ENCODE data around the gene BTNL2. TPM values are rescaled to one million over a fixed set of nuclear protein-coding genes. Genes with fewer than 3 reads are reported as not detected.
"Not testable (repeated sequence)": the region's sequence is repeated elsewhere in the genome, so short reads cannot be mapped to it uniquely, and the experiment has no call there.

Gene BTNL2
- total RNA-seq, 3 donors from 2014 or later (not counting 1 experiment from before 2014, with no cell fraction given) = not detected

DNA sequence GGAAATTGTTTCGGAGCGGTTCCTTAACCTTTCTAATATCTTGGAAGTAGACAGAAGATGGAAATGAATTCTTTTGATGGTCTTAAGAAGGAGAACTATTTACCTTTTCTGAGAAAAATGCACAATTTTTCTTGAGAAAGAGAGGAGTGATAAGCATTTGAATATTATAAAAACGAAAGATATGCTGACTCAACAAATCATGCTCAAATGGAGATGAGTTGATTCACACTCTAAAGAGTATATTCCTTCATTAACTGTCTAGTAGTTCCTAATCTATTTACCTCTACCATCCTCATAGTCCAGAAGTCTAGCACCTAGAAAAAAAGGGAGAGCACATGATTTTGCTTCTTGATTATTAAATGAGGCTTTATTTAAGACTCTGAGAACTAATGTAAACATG is 39.3 kb downstream of the BTNL2 start:
- DNase-seq (no peak), ATAC-seq (no peak)
- Histone ChIP-seq H3K27me3 (ENCODE audit: control insufficient read depth, insufficient read depth, low read length) (peaks cover 5% of the 10 kb centered on the region), H3K27ac (ENCODE audit: low read length) (no peak overlapping the region), H3K4me1 (ENCODE audit: control insufficient read depth, insufficient read depth, low read length) (no peaks in the 10 kb centered on the region), H3K36me3 (ENCODE audit: control insufficient read depth, insufficient read depth, low read length) (no peaks in the 10 kb centered on the region), H3K4me3 (ENCODE audit: low read length) (no peak overlapping the region), H3K9me3 (ENCODE audit: control insufficient read depth, insufficient read depth, low read length) (no peaks in the 10 kb centered on the region)
- no CpG with 5 or more reads among the region's 3 CpGs for WGBS (ENCODE audit: insufficient coverage)
- Mint-ChIP-seq H3K4me3 (no peak overlapping the region), H3K27ac (no peak overlapping the region), H3K4me1 (no peaks in the 10 kb centered on the region), H3K27me3 (ENCODE audit: low read depth in 2 of 2) (peaks cover 15 to 20% of the 10 kb centered on the region in 2 donors), H3K36me3 (no peaks in the 10 kb centered on the region), H3K9me3 (no peaks in the 10 kb centered on the region)
- intact Hi-C loops (cut with micrococcal nuclease) = no loop called here
- TF ChIP-seq, protein P1, sequence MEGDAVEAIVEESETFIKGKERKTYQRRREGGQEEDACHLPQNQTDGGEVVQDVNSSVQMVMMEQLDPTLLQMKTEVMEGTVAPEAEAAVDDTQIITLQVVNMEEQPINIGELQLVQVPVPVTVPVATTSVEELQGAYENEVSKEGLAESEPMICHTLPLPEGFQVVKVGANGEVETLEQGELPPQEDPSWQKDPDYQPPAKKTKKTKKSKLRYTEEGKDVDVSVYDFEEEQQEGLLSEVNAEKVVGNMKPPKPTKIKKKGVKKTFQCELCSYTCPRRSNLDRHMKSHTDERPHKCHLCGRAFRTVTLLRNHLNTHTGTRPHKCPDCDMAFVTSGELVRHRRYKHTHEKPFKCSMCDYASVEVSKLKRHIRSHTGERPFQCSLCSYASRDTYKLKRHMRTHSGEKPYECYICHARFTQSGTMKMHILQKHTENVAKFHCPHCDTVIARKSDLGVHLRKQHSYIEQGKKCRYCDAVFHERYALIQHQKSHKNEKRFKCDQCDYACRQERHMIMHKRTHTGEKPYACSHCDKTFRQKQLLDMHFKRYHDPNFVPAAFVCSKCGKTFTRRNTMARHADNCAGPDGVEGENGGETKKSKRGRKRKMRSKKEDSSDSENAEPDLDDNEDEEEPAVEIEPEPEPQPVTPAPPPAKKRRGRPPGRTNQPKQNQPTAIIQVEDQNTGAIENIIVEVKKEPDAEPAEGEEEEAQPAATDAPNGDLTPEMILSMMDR (IDR thresholded peaks at IDR 0.05) = no peak

DNA sequence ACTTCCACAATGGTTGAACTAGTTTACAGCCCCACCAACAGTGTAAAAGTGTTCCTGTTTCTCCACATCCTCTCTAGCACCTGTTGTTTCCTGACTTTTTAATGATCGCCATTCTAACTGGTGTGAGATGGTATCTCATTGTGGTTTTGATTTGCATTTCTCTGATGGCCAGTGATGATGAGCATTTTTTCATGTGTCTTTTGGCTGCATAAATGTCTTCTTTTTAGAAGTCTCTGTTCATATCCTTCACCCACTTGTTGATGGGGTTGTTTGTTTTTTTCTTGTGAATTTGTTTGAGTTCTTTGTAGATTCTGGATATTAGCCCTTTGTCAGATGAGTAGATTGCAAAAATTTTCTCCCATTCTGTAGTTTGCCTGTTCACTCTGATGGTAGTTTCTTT is 47.8 kb downstream of the BTNL2 start:
- H3K27me3 ChIP-seq (ENCODE audit: control insufficient read depth, insufficient read depth, low read length); ATAC-seq; H3K4me3 Mint-ChIP-seq; H3K36me3 ChIP-seq (ENCODE audit: control insufficient read depth, insufficient read depth, low read length); H3K27me3 Mint-ChIP-seq (ENCODE audit: low read depth in 2 of 2); H3K4me1 Mint-ChIP-seq; H3K4me1 ChIP-seq (ENCODE audit: control insufficient read depth, insufficient read depth, low read length); H3K27ac Mint-ChIP-seq; DNase-seq; H3K36me3 Mint-ChIP-seq; intact Hi-C loops (cut with micrococcal nuclease); H3K27ac ChIP-seq (ENCODE audit: low read length); H3K4me3 ChIP-seq (ENCODE audit: low read length); H3K9me3 ChIP-seq (ENCODE audit: control insufficient read depth, insufficient read depth, low read length); H3K9me3 Mint-ChIP-seq: not testable (repeated sequence)
- no CpG with 5 or more reads among the region's 1 CpG for WGBS (ENCODE audit: insufficient coverage)

DNA sequence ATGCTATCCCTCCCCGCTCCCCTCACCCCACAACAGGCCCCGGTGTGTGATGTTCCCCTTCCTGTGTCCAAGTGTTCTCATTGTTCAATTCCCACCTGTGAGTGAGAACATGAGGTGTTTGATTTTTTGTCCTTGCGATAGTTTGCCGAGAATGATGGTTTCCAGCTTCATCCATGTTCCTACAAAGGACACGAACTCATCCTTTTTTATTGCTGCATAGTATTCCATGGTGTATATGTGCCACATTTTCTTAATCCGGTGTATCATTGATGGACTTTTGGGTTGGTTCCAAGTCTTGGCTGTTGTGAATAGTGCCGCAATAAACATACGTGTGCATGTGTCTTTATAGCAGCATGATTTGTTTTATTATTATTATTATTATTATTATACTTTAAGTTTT is 48.4 kb downstream of the BTNL2 start:
- DNase-seq; H3K36me3 ChIP-seq (ENCODE audit: control insufficient read depth, insufficient read depth, low read length); H3K9me3 Mint-ChIP-seq; H3K27me3 ChIP-seq (ENCODE audit: control insufficient read depth, insufficient read depth, low read length); H3K27ac Mint-ChIP-seq; H3K27ac ChIP-seq (ENCODE audit: low read length); H3K36me3 Mint-ChIP-seq; intact Hi-C loops (cut with micrococcal nuclease); H3K4me3 Mint-ChIP-seq; H3K4me1 ChIP-seq (ENCODE audit: control insufficient read depth, insufficient read depth, low read length); H3K9me3 ChIP-seq (ENCODE audit: control insufficient read depth, insufficient read depth, low read length); H3K4me1 Mint-ChIP-seq; H3K4me3 ChIP-seq (ENCODE audit: low read length); ATAC-seq: not testable (repeated sequence)
- WGBS (ENCODE audit: insufficient coverage) = 98% methylated on average over 4 of the region's 8 CpGs
- H3K27me3 Mint-ChIP-seq (ENCODE audit: low read depth in 2 of 2) = peaks cover 3 to 11% of the 10 kb centered on the region in 2 donors

DNA sequence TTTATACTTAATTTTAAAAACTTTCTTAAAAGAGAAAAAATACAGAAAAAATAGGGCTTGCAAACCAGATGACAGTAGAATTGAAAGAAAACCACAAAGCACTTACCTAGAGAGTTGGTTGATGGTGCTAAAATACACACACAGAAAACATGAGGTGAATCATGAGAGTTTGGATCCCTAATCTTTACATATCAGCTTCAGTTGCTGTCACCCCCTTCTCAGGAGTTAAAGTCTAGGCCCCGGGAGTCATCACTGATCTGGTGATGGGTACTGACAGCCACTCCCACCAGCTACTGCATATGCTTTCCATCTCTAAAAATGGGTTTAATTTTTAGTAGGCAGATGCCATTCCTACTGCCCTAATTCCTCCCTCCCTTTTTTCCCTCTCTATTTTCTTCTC is 52.0 kb downstream of the BTNL2 start:
- Histone ChIP-seq H3K27ac (ENCODE audit: low read length) (no peak overlapping the region), H3K27me3 (ENCODE audit: control insufficient read depth, insufficient read depth, low read length) (peaks cover 5% of the 10 kb centered on the region), H3K4me1 (ENCODE audit: control insufficient read depth, insufficient read depth, low read length) (no peaks in the 10 kb centered on the region), H3K9me3 (ENCODE audit: control insufficient read depth, insufficient read depth, low read length) (no peaks in the 10 kb centered on the region), H3K36me3 (ENCODE audit: control insufficient read depth, insufficient read depth, low read length) (no peaks in the 10 kb centered on the region), H3K4me3 (ENCODE audit: low read length) (no peak overlapping the region)
- WGBS (ENCODE audit: insufficient coverage) = 50% methylated on average over 1 of the region's 1 CpG
- DNase-seq (no peak), ATAC-seq (no peak)
- H3K4me1 Mint-ChIP-seq = no peaks in the 10 kb centered on the region
- H3K27ac Mint-ChIP-seq = no peak overlapping the region
- no peak overlapping the region for H3K4me3 Mint-ChIP-seq
- no peaks in the 10 kb centered on the region for H3K9me3 Mint-ChIP-seq
- peaks cover 6 to 40% of the 10 kb centered on the region in 2 donors for H3K27me3 Mint-ChIP-seq (ENCODE audit: low read depth in 2 of 2)
- no peaks in the 10 kb centered on the region for H3K36me3 Mint-ChIP-seq
- intact Hi-C loops (cut with micrococcal nuclease) = no loop called here
- TF ChIP-seq, protein P1 (IDR thresholded peaks at IDR 0.05) = no peak

DNA sequence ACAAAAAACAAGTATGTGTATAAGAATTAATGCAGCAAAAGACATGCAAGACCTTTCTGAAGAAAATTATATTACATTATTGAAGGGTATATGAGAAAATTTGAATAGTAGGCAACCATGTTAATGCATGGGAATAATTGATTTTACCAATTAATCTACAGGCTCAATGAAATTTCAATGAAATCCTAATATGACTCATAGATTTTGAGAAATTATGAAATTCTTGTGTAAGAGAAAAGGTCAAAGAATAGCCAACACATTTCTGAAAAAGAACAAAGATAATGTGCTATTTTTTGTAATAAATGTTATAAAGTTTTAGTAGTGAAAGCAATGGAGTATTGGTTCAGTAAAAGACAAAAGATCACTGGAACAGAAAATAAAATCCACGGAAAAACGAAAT is 53.6 kb downstream of the BTNL2 start:
- H3K27me3 Mint-ChIP-seq (ENCODE audit: low read depth in 2 of 2) = peaks cover 13 to 50% of the 10 kb centered on the region in 2 donors
- Histone ChIP-seq H3K4me3 (ENCODE audit: low read length) (no peak overlapping the region), H3K27me3 (ENCODE audit: control insufficient read depth, insufficient read depth, low read length) (peaks cover 5% of the 10 kb centered on the region), H3K9me3 (ENCODE audit: control insufficient read depth, insufficient read depth, low read length) (no peaks in the 10 kb centered on the region), H3K27ac (ENCODE audit: low read length) (no peak overlapping the region), H3K4me1 (ENCODE audit: control insufficient read depth, insufficient read depth, low read length) (no peaks in the 10 kb centered on the region), H3K36me3 (ENCODE audit: control insufficient read depth, insufficient read depth, low read length) (no peaks in the 10 kb centered on the region)
- no peaks in the 10 kb centered on the region for H3K36me3 Mint-ChIP-seq
- no peak for ATAC-seq
- intact Hi-C loops (cut with micrococcal nuclease) = no loop called here
- no peaks in the 10 kb centered on the region for H3K9me3 Mint-ChIP-seq
- H3K27ac Mint-ChIP-seq = no peak overlapping the region
- TF ChIP-seq, protein P1 (IDR thresholded peaks at IDR 0.05) = no peak
- no peak overlapping the region for H3K4me3 Mint-ChIP-seq
- no peak for DNase-seq
- H3K4me1 Mint-ChIP-seq = no peaks in the 10 kb centered on the region
- WGBS (ENCODE audit: insufficient coverage) = 85% methylated on average over 2 of the region's 2 CpGs

All from natural killer cell (primary cell).